ENCODE measurements around the gene SNX17.

- no peak for TF ChIP-seq CTCF (IDR thresholded peaks at IDR 0.05)
- no peak; the same call in 1 of the 2 replicates for TF ChIP-seq POLR2AphosphoS5 (IDR thresholded peaks at IDR 0.05; ENCODE audit: low read depth, low read length)
- TF ChIP-seq REST (IDR thresholded peaks at IDR 0.05; ENCODE audit: insufficient read depth in 1 of 2, low read depth in 2 of 2, low read length in 1 of 2): no peak
- no peak for TF ChIP-seq TCF7L2 (IDR thresholded peaks at IDR 0.05; ENCODE audit: low read depth, low read length)
These were observed 7.6 kb upstream of the SNX17 start for GRCh38 chr2:27362678-27363420.
